H9 (cell line): ENCODE measurements around the gene EDN3. TPM values are rescaled to one million over a fixed set of nuclear protein-coding genes. Genes with fewer than 3 reads are reported as not detected.

Experiments
- DNase-seq: peaks from one replicate; pipeline ENCODE4 v3.0.0-alpha.2; 2017
- H2AFZ ChIP-seq: one replicate; pipeline ENCODE4 v1.6.1; 2013; ENCODE audit warnings: mild to moderate bottlenecking, low read length, control low read depth, moderate library complexity
- H2AK5ac ChIP-seq: 2 replicates; pipeline ENCODE4 v1.6.1; 2013; ENCODE audit warnings: low read length, control low read depth, mixed read lengths; ENCODE audit not compliant: insufficient read length
- H2BK120ac ChIP-seq: one replicate; pipeline ENCODE4 v1.6.1; 2013; ENCODE audit warnings: low read depth, mild to moderate bottlenecking, low read length, control low read depth, inconsistent platforms; ENCODE audit not compliant: poor library complexity, severe bottlenecking
- H2BK12ac ChIP-seq: 2 replicates; pipeline ENCODE4 v1.6.1; 2013; ENCODE audit warnings: low read length, control low read depth, mixed read lengths, low read depth; ENCODE audit not compliant: insufficient read length
- H2BK15ac ChIP-seq: 2 replicates; pipeline ENCODE4 v1.6.1; 2013; ENCODE audit warnings: low read depth, low read length, control low read depth
- H2BK20ac ChIP-seq: one replicate; pipeline ENCODE4 v1.6.1; 2013; ENCODE audit warnings: low read depth, mild to moderate bottlenecking, low read length, control low read depth, inconsistent platforms; ENCODE audit not compliant: poor library complexity, severe bottlenecking
- H2BK5ac ChIP-seq: 2 replicates; pipeline ENCODE4 v1.6.1; 2013; ENCODE audit warnings: low read length, control low read depth, mixed read lengths; ENCODE audit not compliant: insufficient read length
- H3K14ac ChIP-seq: 2 replicates; pipeline ENCODE4 v1.6.1; 2013; ENCODE audit warnings: low read length, control low read depth; ENCODE audit not compliant: insufficient read depth
- H3K18ac ChIP-seq: 2 replicates; pipeline ENCODE4 v1.6.1; 2013; ENCODE audit warnings: low read depth, mild to moderate bottlenecking, mixed read lengths, low read length, control low read depth; ENCODE audit not compliant: insufficient read length
- H3K23ac ChIP-seq: 2 replicates; pipeline ENCODE4 v1.6.1; 2013; ENCODE audit warnings: low read length, control low read depth, mixed read lengths, low read depth; ENCODE audit not compliant: insufficient read length
- H3K23me2 ChIP-seq: 2 replicates; pipeline ENCODE4 v1.6.1; 2013; ENCODE audit warnings: low read depth, mild to moderate bottlenecking, mixed read lengths, low read length, control low read depth; ENCODE audit not compliant: insufficient read length, poor library complexity, severe bottlenecking
- H3K27ac ChIP-seq: 2 replicates; pipeline ENCODE4 v1.5.1; 2013; ENCODE audit warnings: low read length, control low read depth, mixed read lengths, low read depth; ENCODE audit not compliant: insufficient read length
- H3K27me3 ChIP-seq: 2 replicates; pipeline ENCODE4 v1.6.1; 2013; ENCODE audit warnings: low read length, control low read depth, inconsistent platforms; ENCODE audit not compliant: insufficient read depth
- H3K4ac ChIP-seq: 2 replicates; pipeline ENCODE4 v1.6.1; 2013; ENCODE audit warnings: low read depth, mild to moderate bottlenecking, control low read depth, inconsistent platforms, low read length, moderate library complexity
- H3K4me1 ChIP-seq: 2 replicates; pipeline ENCODE4 v1.6.1; 2013; ENCODE audit warnings: low read length, control low read depth, inconsistent platforms; ENCODE audit not compliant: insufficient read depth
- H3K4me2 ChIP-seq: 2 replicates; pipeline ENCODE4 v1.6.1; 2013; ENCODE audit warnings: low read length, control low read depth, mixed read lengths; ENCODE audit not compliant: insufficient read length, insufficient read depth
- H3K56ac ChIP-seq: 2 replicates; pipeline ENCODE4 v1.6.1; 2013; ENCODE audit warnings: low read depth, mild to moderate bottlenecking, mixed read lengths, low read length, control low read depth; ENCODE audit not compliant: insufficient read length
- H3K79me1 ChIP-seq: 2 replicates; pipeline ENCODE4 v1.6.1; 2013; ENCODE audit warnings: low read depth, mild to moderate bottlenecking, moderate library complexity, low read length, control low read depth, inconsistent platforms; ENCODE audit not compliant: insufficient read depth, poor library complexity, severe bottlenecking
- H3K79me2 ChIP-seq: 2 replicates; pipeline ENCODE4 v1.6.1; 2013; ENCODE audit warnings: low read length, control low read depth, inconsistent platforms; ENCODE audit not compliant: insufficient read depth
- H3K9ac ChIP-seq: 2 replicates; pipeline ENCODE4 v1.6.1; 2013; ENCODE audit warnings: low read length, control low read depth, mixed read lengths; ENCODE audit not compliant: insufficient read length; ENCODE audit errors: extremely low read depth
- H3K9me3 ChIP-seq: one replicate; pipeline ENCODE4 v1.6.1; 2013; ENCODE audit warnings: low read depth, low read length, inconsistent platforms; ENCODE audit not compliant: control insufficient read depth
- H3T11ph ChIP-seq: one replicate; pipeline ENCODE4 v1.6.1; 2013; ENCODE audit warnings: mild to moderate bottlenecking, low read length, control low read depth, inconsistent platforms
- H4K20me1 ChIP-seq: one replicate; pipeline ENCODE4 v1.6.1; 2013; ENCODE audit not compliant: control insufficient read depth, insufficient read length, insufficient read depth
- H4K5ac ChIP-seq: 2 replicates; pipeline ENCODE4 v1.6.1; 2013; ENCODE audit warnings: low read depth, mild to moderate bottlenecking, mixed read lengths, low read length, control low read depth; ENCODE audit not compliant: insufficient read length
- H4K8ac ChIP-seq: replicated peaks from 2 replicates; pipeline ENCODE4 v1.6.1; 2013; ENCODE audit warnings: low read length, control low read depth, mixed read lengths, low read depth; ENCODE audit not compliant: insufficient read length
- H4K91ac ChIP-seq: 2 replicates; pipeline ENCODE4 v1.6.1; 2013; ENCODE audit warnings: low read depth, mild to moderate bottlenecking, moderate library complexity, mixed read lengths, low read length, control low read depth; ENCODE audit not compliant: insufficient read length
- H3K27ac Mint-ChIP-seq, 3 experiments: 2 replicates in 2 of 3; 3 replicates in 1 of 3; pipeline ENCODE4 v1.8.0; 2020 to 2021; ENCODE audit warnings: mixed read lengths in 3 of 3, mild to moderate bottlenecking in 1 of 3, moderate library complexity in 1 of 3
- H3K27me3 Mint-ChIP-seq: 2 replicates; pipeline ENCODE4 v1.8.0; 2021; ENCODE audit warnings: low read depth, mild to moderate bottlenecking, moderate library complexity, mixed read lengths
- H3K36me3 Mint-ChIP-seq, 3 experiments: 2 replicates in 2 of 3; 3 replicates in 1 of 3; pipeline ENCODE4 v1.8.0; 2020 to 2021; ENCODE audit warnings: low read depth in 3 of 3, mixed read lengths in 3 of 3; ENCODE audit not compliant: insufficient read depth in 1 of 3
- H3K4me1 Mint-ChIP-seq, 2 experiments: 2 replicates each; pipeline ENCODE4 v1.8.0; 2020; ENCODE audit warnings: mixed read lengths in 2 of 2
- H3K4me3 Mint-ChIP-seq, 2 experiments: 2 replicates in 1 of 2; 3 replicates in 1 of 2; pipeline ENCODE4 v1.8.0; 2020 to 2021; ENCODE audit warnings: mild to moderate bottlenecking in 2 of 2, mixed read lengths in 2 of 2, moderate library complexity in 1 of 2
- H3K9me3 Mint-ChIP-seq, 2 experiments: 2 replicates in 1 of 2; 3 replicates in 1 of 2; pipeline ENCODE4 v1.8.0; 2020; ENCODE audit warnings: mild to moderate bottlenecking in 2 of 2, mixed read lengths in 2 of 2, moderate library complexity in 1 of 2
- WGBS: extraction: QIAGEN DNeasy Blood & Tissue Kit; methylation state at CpG from one replicate; pipeline ENCODE4 v1.1.7; 2013; ENCODE audit warnings: missing lambda C conversion rate, low lambda C conversion rate, mixed read lengths; ENCODE audit not compliant: insufficient read length; ENCODE audit errors: extremely low coverage; 5-methylcytosine and 5-hydroxymethylcytosine counted together
- total RNA-seq: library from RNA; stranded (reverse); gene quantifications from 2 replicates; pipeline ENCODE4 v1.2.1, GENCODE V29; 2021
- TF ChIP-seq, protein P1 (sequence below): fragments of 200-600 bp; sonication (generic); conservative IDR thresholded peaks from 3 replicates; pipeline ENCODE4 v1.8.0; 2021; ENCODE audit warnings: antibody characterized with exemption, mild to moderate bottlenecking

Gene EDN3
- total RNA-seq, 1 experiment from 2014 or later: 0.20 TPM

DNA sequence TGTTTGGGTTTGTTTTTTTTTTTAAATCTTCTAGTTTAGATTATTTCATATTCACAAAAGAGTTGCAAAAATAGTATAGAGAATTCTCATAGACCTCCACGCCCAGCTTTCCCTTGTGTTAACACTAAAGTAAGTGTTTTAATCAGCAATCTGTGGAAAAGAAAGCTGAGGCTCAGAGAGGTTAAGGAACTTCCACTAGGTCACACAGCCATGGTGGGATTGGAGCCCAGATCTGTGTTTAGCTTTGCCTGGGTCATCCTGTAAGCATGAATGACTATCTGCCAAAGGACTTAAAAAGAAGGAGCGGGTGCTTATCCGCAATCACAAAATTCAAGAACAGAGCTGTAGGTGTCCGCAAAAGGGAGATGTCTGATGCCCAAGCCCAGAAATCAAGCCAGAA lies 60.5 kb downstream of the EDN3 start:
- H3K4ac ChIP-seq: no peak overlapping the region
- H3K9me3 Mint-ChIP-seq: no peaks in the 10 kb centered on the region; a peak in 1 of 5 replicates
- H3K9me3 ChIP-seq: no peaks in the 10 kb centered on the region
- no peak overlapping the region for H3K18ac ChIP-seq
- no peak overlapping the region for H3K4me3 Mint-ChIP-seq
- no peak overlapping the region for H2AK5ac ChIP-seq
- H2BK5ac ChIP-seq: no peak overlapping the region
- no peaks in the 10 kb centered on the region for H3K4me1 ChIP-seq
- H3K23ac ChIP-seq: no peak overlapping the region
- no peak overlapping the region for H3T11ph ChIP-seq
- no peak overlapping the region for H4K8ac ChIP-seq
- no peak overlapping the region for H3K4me2 ChIP-seq
- H3K36me3 Mint-ChIP-seq: no peaks in the 10 kb centered on the region
- H3K4me1 Mint-ChIP-seq: peaks cover 8 to 28% of the 10 kb centered on the region in 2 experiments
- no CpG with 5 or more reads among the region's 4 CpGs for WGBS
- no peak overlapping the region for H3K14ac ChIP-seq
- H3K27me3 ChIP-seq: no peaks in the 10 kb centered on the region; the same call in 1 of the 2 replicates
- H3K79me1 ChIP-seq: no peaks in the 10 kb centered on the region
- H3K9ac ChIP-seq: no peak overlapping the region
- H3K56ac ChIP-seq: no peak overlapping the region
- no peak overlapping the region for H2BK12ac ChIP-seq
- no peaks in the 10 kb centered on the region for H4K20me1 ChIP-seq
- H2AFZ ChIP-seq: no peak overlapping the region
- no peak overlapping the region for H3K27ac Mint-ChIP-seq
- no peak overlapping the region for H4K91ac ChIP-seq
- no peak overlapping the region for H2BK20ac ChIP-seq
- no peaks in the 10 kb centered on the region for H3K79me2 ChIP-seq
- DNase-seq: no peak
- H2BK120ac ChIP-seq: no peak overlapping the region
- H3K27ac ChIP-seq: no peak overlapping the region
- TF ChIP-seq, protein P1, sequence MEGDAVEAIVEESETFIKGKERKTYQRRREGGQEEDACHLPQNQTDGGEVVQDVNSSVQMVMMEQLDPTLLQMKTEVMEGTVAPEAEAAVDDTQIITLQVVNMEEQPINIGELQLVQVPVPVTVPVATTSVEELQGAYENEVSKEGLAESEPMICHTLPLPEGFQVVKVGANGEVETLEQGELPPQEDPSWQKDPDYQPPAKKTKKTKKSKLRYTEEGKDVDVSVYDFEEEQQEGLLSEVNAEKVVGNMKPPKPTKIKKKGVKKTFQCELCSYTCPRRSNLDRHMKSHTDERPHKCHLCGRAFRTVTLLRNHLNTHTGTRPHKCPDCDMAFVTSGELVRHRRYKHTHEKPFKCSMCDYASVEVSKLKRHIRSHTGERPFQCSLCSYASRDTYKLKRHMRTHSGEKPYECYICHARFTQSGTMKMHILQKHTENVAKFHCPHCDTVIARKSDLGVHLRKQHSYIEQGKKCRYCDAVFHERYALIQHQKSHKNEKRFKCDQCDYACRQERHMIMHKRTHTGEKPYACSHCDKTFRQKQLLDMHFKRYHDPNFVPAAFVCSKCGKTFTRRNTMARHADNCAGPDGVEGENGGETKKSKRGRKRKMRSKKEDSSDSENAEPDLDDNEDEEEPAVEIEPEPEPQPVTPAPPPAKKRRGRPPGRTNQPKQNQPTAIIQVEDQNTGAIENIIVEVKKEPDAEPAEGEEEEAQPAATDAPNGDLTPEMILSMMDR: no peak
- no peak overlapping the region for H4K5ac ChIP-seq
- H3K27me3 Mint-ChIP-seq: peaks cover 3% of the 10 kb centered on the region
- H2BK15ac ChIP-seq: no peak overlapping the region
- H3K23me2 ChIP-seq: no peaks in the 10 kb centered on the region
